ENCODE results near the gene CHD5.
"Not testable (repeated sequence)": the region's sequence is repeated elsewhere in the genome, so short reads cannot be mapped to it uniquely, and the experiment has no call there.

CHD5 gene

GRCh38 chr1:6069573-6069972 lies 110.5 kb downstream of the CHD5 start:
- H3K4me3 ChIP-seq (ENCODE audit: low read depth, low read length), result no peak overlapping the region
- no peak for TF ChIP-seq CTCF (IDR thresholded peaks at IDR 0.05; ENCODE audit: insufficient read depth, low read depth, low read length, missing control alignments)
- no peak for DNase-seq (ENCODE audit: low read depth)

DNA sequence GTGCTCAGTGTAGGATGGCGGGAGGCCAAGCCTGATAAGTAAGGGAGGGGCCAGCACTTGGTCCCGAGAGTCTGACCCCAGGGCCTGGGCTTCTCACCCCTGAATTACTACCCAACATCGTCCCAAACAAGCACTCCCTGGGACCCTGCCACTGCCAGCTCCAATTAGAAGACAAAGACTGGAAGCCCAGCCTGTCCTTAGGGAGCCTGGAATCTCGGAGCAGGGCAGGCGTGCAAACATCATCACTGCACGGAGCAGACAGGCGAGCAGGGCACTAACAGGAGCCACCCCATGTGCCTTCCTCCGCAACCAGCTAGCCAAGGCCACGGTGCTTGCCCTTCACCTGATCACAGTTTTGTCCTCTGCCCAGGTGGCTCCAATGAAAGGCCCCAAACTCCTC lies 111.2 kb downstream of the CHD5 start:
- no peak overlapping the region for H3K4me3 ChIP-seq (ENCODE audit: low read depth, low read length)
- no peak for TF ChIP-seq CTCF (IDR thresholded peaks at IDR 0.05; ENCODE audit: insufficient read depth, low read depth, low read length, missing control alignments)
- no peak for DNase-seq (ENCODE audit: low read depth)

- no peak for TF ChIP-seq CTCF (IDR thresholded peaks at IDR 0.05; ENCODE audit: insufficient read depth, low read depth, low read length, missing control alignments)
- H3K4me3 ChIP-seq (ENCODE audit: low read depth, low read length), result no peak overlapping the region
- DNase-seq (ENCODE audit: low read depth), result no peak
Observed at GRCh38 chr1:6068073-6068472, 112.0 kb downstream of the CHD5 start.

GRCh38 chr1:6066680-6067079 lies 113.4 kb downstream of the CHD5 start:
- TF ChIP-seq CTCF (IDR thresholded peaks at IDR 0.05; ENCODE audit: insufficient read depth, low read depth, low read length, missing control alignments), result no peak
- DNase-seq (ENCODE audit: low read depth), result no peak
- no peak overlapping the region for H3K4me3 ChIP-seq (ENCODE audit: low read depth, low read length)

- DNase-seq (ENCODE audit: low read depth), result no peak
- no peak for TF ChIP-seq CTCF (IDR thresholded peaks at IDR 0.05; ENCODE audit: insufficient read depth, low read depth, low read length, missing control alignments)
Observed at GRCh38 chr1:6065093-6065858, 114.8 kb downstream of the CHD5 start.

DNA sequence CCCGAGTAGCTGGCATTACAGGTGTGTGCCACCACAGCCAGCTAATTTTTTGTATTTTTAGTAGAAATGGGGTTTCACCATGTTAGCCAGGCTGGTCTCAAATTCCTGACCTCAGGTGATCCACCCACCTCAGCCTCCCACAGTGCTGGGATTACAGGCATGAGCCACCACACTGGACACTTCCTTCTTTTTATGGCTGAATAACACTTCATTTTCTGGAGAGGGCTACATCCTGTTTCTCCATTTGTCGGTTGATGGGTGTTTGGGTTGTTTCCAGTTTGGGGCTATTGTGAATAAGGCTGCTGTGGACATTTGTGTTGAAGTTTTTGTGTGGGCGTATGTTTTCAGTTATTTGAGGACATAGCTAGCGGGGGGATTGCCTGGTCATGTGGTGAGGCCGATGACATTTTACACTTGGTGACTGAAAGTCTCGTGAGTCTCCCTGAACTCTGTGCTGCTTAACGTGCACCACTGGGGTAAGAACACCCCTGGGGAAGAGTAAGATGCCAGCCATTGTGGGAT lies 116.5 kb downstream of the CHD5 start:
- not testable (repeated sequence) for DNase-seq (ENCODE audit: low read depth); H3K4me3 ChIP-seq (ENCODE audit: low read depth, low read length)

More at GRCh38 chr1:6065093-6065858, 114.8 kb downstream of the CHD5 start:
- no peak overlapping the region for H3K4me3 ChIP-seq (ENCODE audit: low read depth, low read length)

GRCh38 chr1:6062670-6063069 lies 117.5 kb downstream of the CHD5 start:
- no peak overlapping the region for H3K4me3 ChIP-seq (ENCODE audit: low read depth, low read length)
- no peak for DNase-seq (ENCODE audit: low read depth)
- TF ChIP-seq CTCF (IDR thresholded peaks at IDR 0.05; ENCODE audit: insufficient read depth, low read depth, low read length, missing control alignments), result no peak
